SK-N-SH (cell line): ENCODE data around the gene NUP88. TPM values are rescaled to one million over a fixed set of nuclear protein-coding genes. Genes with fewer than 3 reads are reported as not detected.

Experiments
- CTCF ChIA-PET: fragments of 300-600, 350-600 bp; formaldehyde crosslinking; extraction: SDS; loops from one replicate; lab custom pipeline; 2021; lab: Yijun Ruan, JAX
- POLR2A ChIA-PET: fragments of 350-600 bp; sonication (Branson Sonifier 250); formaldehyde crosslinking; extraction: SDS; loops from one replicate; lab custom pipeline; 2020; ENCODE audit warnings: antibody characterized with exemption, inconsistent platforms; lab: Yijun Ruan, JAX
- DNase-seq: peaks from one replicate; pipeline ENCODE4 v3.0.0; 2012
- H2AFZ ChIP-seq: fragments of 200-600 bp; sonication (generic); 2 replicates; pipeline ENCODE4 v1.8.1; 2016; ENCODE audit warnings: antibody characterized with exemption, mild to moderate bottlenecking, low read depth
- H3F3A ChIP-seq: fragments of 200-600 bp; sonication (generic); replicated peaks from 2 replicates; pipeline ENCODE3; 2016; ENCODE audit warnings: antibody characterized with exemption, mild to moderate bottlenecking; ENCODE audit not compliant: insufficient read depth
- H3K27ac ChIP-seq, 2 experiments: fragments of 200-500 bp in 1 of 2; fragments of 200-600 bp in 1 of 2; sonication (Bioruptor generic) in 1 of 2; sonication (generic), shearing (Covaris generic) in 1 of 2; 2 replicates each; pipeline versions ENCODE4 v1.5.1 to v1.6.1; 2014 to 2016; ENCODE audit warnings: low read depth in 2 of 2, inconsistent platforms in 1 of 2, low read length in 1 of 2, mild to moderate bottlenecking in 1 of 2, mixed read lengths in 1 of 2
- H3K27me3 ChIP-seq: fragments of 200-600 bp; sonication (generic), shearing (Covaris generic); 2 replicates; pipeline ENCODE4 v1.6.1; 2016; ENCODE audit warnings: mixed run types; ENCODE audit not compliant: insufficient read depth
- H3K36me3 ChIP-seq, 2 experiments: fragments of 200-500 bp in 1 of 2; fragments of 200-600 bp in 1 of 2; sonication (Bioruptor generic) in 1 of 2; sonication (generic) in 1 of 2; replicated peaks in 1 of 2; 2 replicates each; pipeline versions ENCODE3 to v1.5.1; 2014 to 2016; ENCODE audit warnings: low read length in 1 of 2, mild to moderate bottlenecking in 1 of 2; ENCODE audit not compliant: insufficient read depth in 2 of 2, control insufficient read depth in 1 of 2
- H3K4me1 ChIP-seq, 2 experiments: fragments of 200-500 bp in 1 of 2; fragments of 200-600 bp in 1 of 2; sonication (Bioruptor generic) in 1 of 2; sonication (generic), shearing (Covaris generic) in 1 of 2; 2 replicates each; pipeline versions ENCODE4 v1.5.1 to v1.6.1; 2014 to 2016; ENCODE audit warnings: low read depth in 1 of 2, low read length in 1 of 2, mixed run types in 1 of 2; ENCODE audit not compliant: insufficient read depth in 2 of 2, control insufficient read depth in 1 of 2
- H3K4me2 ChIP-seq: fragments of 200-600 bp; sonication (generic), shearing (Covaris generic); 2 replicates; pipeline ENCODE4 v1.6.1; 2017; ENCODE audit warnings: mixed run types
- H3K4me3 ChIP-seq, 2 experiments: fragments of 200-500 bp in 1 of 2; fragments of 200-600 bp in 1 of 2; sonication (Bioruptor generic) in 1 of 2; sonication (generic), shearing (Covaris generic) in 1 of 2; 2 replicates each; pipeline versions ENCODE4 v1.5.1 to v1.8.1; 2014 to 2016; ENCODE audit warnings: low read depth in 2 of 2, inconsistent platforms in 1 of 2, low read length in 1 of 2, mild to moderate bottlenecking in 1 of 2, mixed read lengths in 1 of 2, moderate library complexity in 1 of 2
- H3K79me2 ChIP-seq: fragments of 200-600 bp; sonication (generic); 2 replicates; pipeline ENCODE4 v1.8.1; 2017; ENCODE audit warnings: mild to moderate bottlenecking; ENCODE audit not compliant: insufficient read depth
- H3K9ac ChIP-seq: fragments of 200-600 bp; sonication (generic); 2 replicates; pipeline ENCODE4 v1.6.1; 2017; ENCODE audit warnings: mixed run types
- H3K9me2 ChIP-seq: fragments of 200-600 bp; sonication (generic); 2 replicates; pipeline ENCODE4 v1.6.1; 2017; ENCODE audit warnings: mixed run types
- H3K9me3 ChIP-seq: fragments of 200-600 bp; sonication (generic); 2 replicates; pipeline ENCODE4 v1.6.1; 2017; ENCODE audit warnings: mixed run types, mild to moderate bottlenecking, moderate library complexity
- H4K20me1 ChIP-seq: fragments of 200-600 bp; sonication (generic); 2 replicates; pipeline ENCODE4 v1.6.1; 2017; ENCODE audit warnings: mild to moderate bottlenecking, mixed run types; ENCODE audit not compliant: insufficient read depth
- EP300 ChIP-seq, 2 experiments: IDR thresholded peaks; 2 replicates each; pipeline versions ENCODE4 v1.4.0 to v1.6.1; 2012; ENCODE audit warnings: borderline replicate concordance in 1 of 2, low read depth in 1 of 2, low read length in 1 of 2
- FOSL2 ChIP-seq: IDR thresholded peaks from 2 replicates; pipeline ENCODE4 v1.4.0; 2012; ENCODE audit warnings: low read depth, mild to moderate bottlenecking, moderate library complexity, borderline replicate concordance
- FOXJ3 ChIP-seq: sonication (generic); formaldehyde crosslinking; IDR thresholded peaks from 2 replicates; pipeline ENCODE4 v1.5.1; 2020; ENCODE audit warnings: mild to moderate bottlenecking, missing genetic modification reagents
- GABPA ChIP-seq: IDR thresholded peaks from 2 replicates; pipeline ENCODE4 v1.4.0; 2012; ENCODE audit warnings: low read depth, mild to moderate bottlenecking
- GATA2 ChIP-seq: sonication (generic); formaldehyde crosslinking; IDR thresholded peaks from 2 replicates; pipeline ENCODE4 v1.5.0; 2020; ENCODE audit warnings: mild to moderate bottlenecking, missing genetic modification reagents
- MXI1 ChIP-seq: IDR thresholded peaks from 2 replicates; pipeline ENCODE4 v1.6.1; 2012; ENCODE audit warnings: mild to moderate bottlenecking, low read depth, low read length, improper control_type of control experiment
- NRF1 ChIP-seq: IDR thresholded peaks from 2 replicates; pipeline ENCODE4 v1.6.1; 2012; ENCODE audit warnings: low read depth, mild to moderate bottlenecking, low read length
- POLR2AphosphoS5 ChIP-seq: IDR thresholded peaks from 2 replicates; pipeline ENCODE4 v1.6.1; 2012; ENCODE audit warnings: low read depth, low read length
- RXRA ChIP-seq: IDR thresholded peaks from 2 replicates; pipeline ENCODE4 v1.4.0; 2012; ENCODE audit warnings: low read depth, mild to moderate bottlenecking, borderline replicate concordance
- SMC3 ChIP-seq: IDR thresholded peaks from 2 replicates; pipeline ENCODE4 v1.6.1; 2012; ENCODE audit warnings: low read depth, low read length, improper control_type of control experiment
- TAF1 ChIP-seq: IDR thresholded peaks from 2 replicates; pipeline ENCODE4 v1.6.1; 2012; ENCODE audit warnings: low read depth, mild to moderate bottlenecking, low read length, moderate library complexity, borderline replicate concordance
- TCF12 ChIP-seq: IDR thresholded peaks from 2 replicates; pipeline ENCODE4 v1.4.0; 2012
- WGBS: methylation state at CpG from one replicate; pipeline ENCODE4 v1.1.6; 2017; ENCODE audit warnings: low lambda C conversion rate; 5-methylcytosine and 5-hydroxymethylcytosine counted together
- polyA plus RNA-seq, 3 experiments: library from polyadenylated mRNA; depleted of rRNA; stranded (reverse); fragments of >200 nt; gene quantifications; 2 replicates each; pipeline ENCODE4 v1.2.3, GENCODE V29; 2012
- TF ChIP-seq, protein P1 (sequence below): IDR thresholded peaks from 2 replicates; pipeline ENCODE4 v1.4.0; 2012; ENCODE audit warnings: low read depth, borderline replicate concordance
- TF ChIP-seq, protein P2 (sequence below): IDR thresholded peaks from 2 replicates; pipeline ENCODE4 v1.6.1; 2012; ENCODE audit warnings: mild to moderate bottlenecking, low read depth, low read length, moderate library complexity
- TF ChIP-seq, protein P3 (sequence below): fragments of 150-350 bp; IDR thresholded peaks from 2 replicates; pipeline ENCODE4 v1.6.1; 2017; ENCODE audit warnings: antibody characterized with exemption, low read length, low read depth, borderline replicate concordance
- TF ChIP-seq, protein P4 (sequence below): fragments of 200-600 bp; sonication (generic); IDR thresholded peaks from 2 replicates; pipeline ENCODE4 v1.6.1; 2017; ENCODE audit warnings: antibody characterized with exemption, mild to moderate bottlenecking, moderate library complexity
- TF ChIP-seq, protein P5 (sequence below): fragments of 150-350 bp; IDR thresholded peaks from 2 replicates; pipeline ENCODE4 v1.6.1; 2016; ENCODE audit warnings: mild to moderate bottlenecking, low read depth, low read length

Gene NUP88
- polyA plus RNA-seq, 1 of the 3 experiments (the other 2 are of a cell fraction) = 54.1 TPM

DNA sequence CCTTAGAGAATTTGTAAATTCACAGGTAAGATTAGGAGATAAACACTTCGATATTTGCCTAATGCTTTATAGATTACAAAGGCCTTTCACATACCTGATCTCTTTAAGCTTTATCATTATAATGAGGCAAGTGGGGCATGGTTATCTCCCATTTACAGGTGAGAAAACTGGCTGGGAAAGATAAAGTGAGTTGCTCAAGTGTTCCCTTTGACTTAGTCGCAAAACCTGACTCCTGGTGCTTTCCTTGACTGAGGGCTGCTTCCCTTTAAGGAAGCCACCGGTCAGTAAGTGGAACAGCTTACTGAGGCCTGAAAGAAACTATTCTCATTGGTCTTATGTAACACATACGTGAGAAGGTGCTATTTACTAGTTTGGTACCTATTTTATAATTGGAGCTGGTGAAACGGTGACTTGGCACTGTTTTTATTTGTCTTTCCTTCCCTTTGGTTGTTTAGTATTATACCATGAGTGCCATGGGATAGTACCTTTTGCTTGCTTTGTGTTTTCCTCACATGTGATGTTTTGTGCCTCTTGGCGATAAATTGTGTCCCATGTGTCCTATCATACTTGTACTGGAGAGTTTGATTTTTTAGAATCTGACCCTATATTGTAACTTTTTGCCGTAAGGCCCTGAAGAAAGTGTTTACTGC is 57.2 kb downstream of the NUP88 start:
- no peak for TF ChIP-seq FOSL2
- Histone ChIP-seq H3K4me1 (no peaks in the 10 kb centered on the region), H3K9me3 (no peaks in the 10 kb centered on the region), H3K27me3 (no peaks in the 10 kb centered on the region), H3K4me3 (no peak overlapping the region), H3K9me2 (no peaks in the 10 kb centered on the region), H3K79me2 (no peaks in the 10 kb centered on the region; the same call in 1 of the 2 replicates), H2AFZ (no peak overlapping the region), H3K27ac (no peak overlapping the region), H3F3A (no peaks in the 10 kb centered on the region), H4K20me1 (no peaks in the 10 kb centered on the region), H3K9ac (no peak overlapping the region), H3K36me3 (peaks cover 27 to 34% of the 10 kb centered on the region in 2 experiments), H3K4me2 (no peak overlapping the region)
- DNase-seq = no peak
- ChIA-PET CTCF (no interaction called here), POLR2A (no interaction called here)
- 95% methylated on average over 7 of the region's 7 CpGs for WGBS

DNA sequence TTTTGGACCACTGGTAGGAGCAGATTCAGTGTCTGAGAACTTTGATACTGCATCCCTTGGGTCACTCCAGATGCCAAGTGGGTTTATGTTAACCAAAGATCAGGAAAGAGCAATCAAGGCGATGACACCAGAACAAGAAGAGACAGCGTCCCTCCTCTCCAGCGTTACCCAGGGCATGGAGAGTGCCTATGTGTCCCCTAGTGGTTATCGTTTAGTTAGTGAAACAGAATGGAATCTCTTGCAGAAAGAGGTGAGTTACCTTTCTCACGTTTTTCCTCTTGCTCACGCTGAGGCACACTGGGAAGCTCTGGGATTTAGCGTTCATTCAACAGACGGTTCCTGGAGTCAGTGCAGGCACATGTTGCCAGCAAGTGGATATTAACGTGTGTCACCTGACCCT is 58.0 kb downstream of the NUP88 start:
- POLR2A ChIA-PET = no interaction called here
- no peaks in the 10 kb centered on the region for H3F3A ChIP-seq
- no peak overlapping the region for H3K27ac ChIP-seq
- H2AFZ ChIP-seq = no peak overlapping the region
- no peak overlapping the region for H3K4me2 ChIP-seq
- no peaks in the 10 kb centered on the region for H4K20me1 ChIP-seq
- H3K9ac ChIP-seq = no peak overlapping the region
- H3K9me2 ChIP-seq = no peaks in the 10 kb centered on the region
- H3K4me1 ChIP-seq = no peaks in the 10 kb centered on the region
- H3K9me3 ChIP-seq = no peaks in the 10 kb centered on the region
- no peaks in the 10 kb centered on the region; the same call in 1 of the 2 replicates for H3K79me2 ChIP-seq
- H3K4me3 ChIP-seq = no peak overlapping the region
- no peak for DNase-seq
- 91% methylated on average over 9 of the region's 9 CpGs for WGBS
- CTCF ChIA-PET = no interaction called here
- H3K27me3 ChIP-seq = no peaks in the 10 kb centered on the region
- peaks cover 32 to 34% of the 10 kb centered on the region in 2 experiments for H3K36me3 ChIP-seq
- TF ChIP-seq GABPA (no peak), SMC3 (no peak), TAF1 (no peak), GATA2 (no peak), POLR2AphosphoS5 (no peak), TCF12 (no peak), MXI1 (no peak), RXRA (no peak), EP300 (IDR thresholded peaks at IDR 0.05; ENCODE audit: borderline replicate concordance in 1 of 2, low read depth in 1 of 2, low read length in 1 of 2) (no peak), NRF1 (no peak), FOXJ3 (CRISPR knock-in tag) (no peak)
- TF ChIP-seq, protein P1, sequence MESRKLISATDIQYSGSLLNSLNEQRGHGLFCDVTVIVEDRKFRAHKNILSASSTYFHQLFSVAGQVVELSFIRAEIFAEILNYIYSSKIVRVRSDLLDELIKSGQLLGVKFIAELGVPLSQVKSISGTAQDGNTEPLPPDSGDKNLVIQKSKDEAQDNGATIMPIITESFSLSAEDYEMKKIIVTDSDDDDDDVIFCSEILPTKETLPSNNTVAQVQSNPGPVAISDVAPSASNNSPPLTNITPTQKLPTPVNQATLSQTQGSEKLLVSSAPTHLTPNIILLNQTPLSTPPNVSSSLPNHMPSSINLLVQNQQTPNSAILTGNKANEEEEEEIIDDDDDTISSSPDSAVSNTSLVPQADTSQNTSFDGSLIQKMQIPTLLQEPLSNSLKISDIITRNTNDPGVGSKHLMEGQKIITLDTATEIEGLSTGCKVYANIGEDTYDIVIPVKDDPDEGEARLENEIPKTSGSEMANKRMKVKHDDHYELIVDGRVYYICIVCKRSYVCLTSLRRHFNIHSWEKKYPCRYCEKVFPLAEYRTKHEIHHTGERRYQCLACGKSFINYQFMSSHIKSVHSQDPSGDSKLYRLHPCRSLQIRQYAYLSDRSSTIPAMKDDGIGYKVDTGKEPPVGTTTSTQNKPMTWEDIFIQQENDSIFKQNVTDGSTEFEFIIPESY = no peak
- TF ChIP-seq, protein P2, sequence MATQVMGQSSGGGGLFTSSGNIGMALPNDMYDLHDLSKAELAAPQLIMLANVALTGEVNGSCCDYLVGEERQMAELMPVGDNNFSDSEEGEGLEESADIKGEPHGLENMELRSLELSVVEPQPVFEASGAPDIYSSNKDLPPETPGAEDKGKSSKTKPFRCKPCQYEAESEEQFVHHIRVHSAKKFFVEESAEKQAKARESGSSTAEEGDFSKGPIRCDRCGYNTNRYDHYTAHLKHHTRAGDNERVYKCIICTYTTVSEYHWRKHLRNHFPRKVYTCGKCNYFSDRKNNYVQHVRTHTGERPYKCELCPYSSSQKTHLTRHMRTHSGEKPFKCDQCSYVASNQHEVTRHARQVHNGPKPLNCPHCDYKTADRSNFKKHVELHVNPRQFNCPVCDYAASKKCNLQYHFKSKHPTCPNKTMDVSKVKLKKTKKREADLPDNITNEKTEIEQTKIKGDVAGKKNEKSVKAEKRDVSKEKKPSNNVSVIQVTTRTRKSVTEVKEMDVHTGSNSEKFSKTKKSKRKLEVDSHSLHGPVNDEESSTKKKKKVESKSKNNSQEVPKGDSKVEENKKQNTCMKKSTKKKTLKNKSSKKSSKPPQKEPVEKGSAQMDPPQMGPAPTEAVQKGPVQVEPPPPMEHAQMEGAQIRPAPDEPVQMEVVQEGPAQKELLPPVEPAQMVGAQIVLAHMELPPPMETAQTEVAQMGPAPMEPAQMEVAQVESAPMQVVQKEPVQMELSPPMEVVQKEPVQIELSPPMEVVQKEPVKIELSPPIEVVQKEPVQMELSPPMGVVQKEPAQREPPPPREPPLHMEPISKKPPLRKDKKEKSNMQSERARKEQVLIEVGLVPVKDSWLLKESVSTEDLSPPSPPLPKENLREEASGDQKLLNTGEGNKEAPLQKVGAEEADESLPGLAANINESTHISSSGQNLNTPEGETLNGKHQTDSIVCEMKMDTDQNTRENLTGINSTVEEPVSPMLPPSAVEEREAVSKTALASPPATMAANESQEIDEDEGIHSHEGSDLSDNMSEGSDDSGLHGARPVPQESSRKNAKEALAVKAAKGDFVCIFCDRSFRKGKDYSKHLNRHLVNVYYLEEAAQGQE = no peak
- TF ChIP-seq, protein P3, sequence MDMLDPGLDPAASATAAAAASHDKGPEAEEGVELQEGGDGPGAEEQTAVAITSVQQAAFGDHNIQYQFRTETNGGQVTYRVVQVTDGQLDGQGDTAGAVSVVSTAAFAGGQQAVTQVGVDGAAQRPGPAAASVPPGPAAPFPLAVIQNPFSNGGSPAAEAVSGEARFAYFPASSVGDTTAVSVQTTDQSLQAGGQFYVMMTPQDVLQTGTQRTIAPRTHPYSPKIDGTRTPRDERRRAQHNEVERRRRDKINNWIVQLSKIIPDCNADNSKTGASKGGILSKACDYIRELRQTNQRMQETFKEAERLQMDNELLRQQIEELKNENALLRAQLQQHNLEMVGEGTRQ = no peak
- TF ChIP-seq, protein P4, sequence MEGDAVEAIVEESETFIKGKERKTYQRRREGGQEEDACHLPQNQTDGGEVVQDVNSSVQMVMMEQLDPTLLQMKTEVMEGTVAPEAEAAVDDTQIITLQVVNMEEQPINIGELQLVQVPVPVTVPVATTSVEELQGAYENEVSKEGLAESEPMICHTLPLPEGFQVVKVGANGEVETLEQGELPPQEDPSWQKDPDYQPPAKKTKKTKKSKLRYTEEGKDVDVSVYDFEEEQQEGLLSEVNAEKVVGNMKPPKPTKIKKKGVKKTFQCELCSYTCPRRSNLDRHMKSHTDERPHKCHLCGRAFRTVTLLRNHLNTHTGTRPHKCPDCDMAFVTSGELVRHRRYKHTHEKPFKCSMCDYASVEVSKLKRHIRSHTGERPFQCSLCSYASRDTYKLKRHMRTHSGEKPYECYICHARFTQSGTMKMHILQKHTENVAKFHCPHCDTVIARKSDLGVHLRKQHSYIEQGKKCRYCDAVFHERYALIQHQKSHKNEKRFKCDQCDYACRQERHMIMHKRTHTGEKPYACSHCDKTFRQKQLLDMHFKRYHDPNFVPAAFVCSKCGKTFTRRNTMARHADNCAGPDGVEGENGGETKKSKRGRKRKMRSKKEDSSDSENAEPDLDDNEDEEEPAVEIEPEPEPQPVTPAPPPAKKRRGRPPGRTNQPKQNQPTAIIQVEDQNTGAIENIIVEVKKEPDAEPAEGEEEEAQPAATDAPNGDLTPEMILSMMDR = no peak
- TF ChIP-seq, protein P5, sequence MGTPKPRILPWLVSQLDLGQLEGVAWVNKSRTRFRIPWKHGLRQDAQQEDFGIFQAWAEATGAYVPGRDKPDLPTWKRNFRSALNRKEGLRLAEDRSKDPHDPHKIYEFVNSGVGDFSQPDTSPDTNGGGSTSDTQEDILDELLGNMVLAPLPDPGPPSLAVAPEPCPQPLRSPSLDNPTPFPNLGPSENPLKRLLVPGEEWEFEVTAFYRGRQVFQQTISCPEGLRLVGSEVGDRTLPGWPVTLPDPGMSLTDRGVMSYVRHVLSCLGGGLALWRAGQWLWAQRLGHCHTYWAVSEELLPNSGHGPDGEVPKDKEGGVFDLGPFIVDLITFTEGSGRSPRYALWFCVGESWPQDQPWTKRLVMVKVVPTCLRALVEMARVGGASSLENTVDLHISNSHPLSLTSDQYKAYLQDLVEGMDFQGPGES = no peak
